Activated T-cell treated with anti-CD3 and anti-CD28 coated beads, Interleukin-2, amount 50 U/mL, for 48 hours (primary cell): Measurements from ENCODE around the gene NXPH1.

Experiments used
- DNase-seq, 2 experiments: peaks; one replicate each; pipeline ENCODE4 v3.0.0-alpha.2; 2020

Gene NXPH1

GRCh38 chr7:8509621-8510020, 76.2 kb downstream of the NXPH1 start:
- no peak for DNase-seq

DNA sequence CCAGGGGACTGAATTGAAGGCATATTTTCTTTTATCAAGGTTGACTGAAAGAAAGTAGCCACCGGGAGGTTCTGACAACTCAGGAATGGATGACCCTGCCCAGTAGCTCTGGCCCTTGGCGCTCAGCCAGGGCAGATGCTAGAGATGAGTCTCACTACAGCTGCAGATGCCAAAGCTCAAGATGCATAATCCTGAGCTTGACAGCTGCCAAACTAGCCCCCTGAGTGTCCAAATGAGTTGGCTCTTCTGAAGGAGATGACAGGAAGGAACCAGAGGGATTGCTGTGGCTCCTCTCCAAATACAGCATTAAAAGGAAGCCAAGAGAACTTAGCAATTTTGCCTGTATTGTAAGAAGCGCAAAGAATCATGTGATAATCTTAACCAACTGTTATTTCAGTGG, 78.4 kb downstream of the NXPH1 start:
- no peak for DNase-seq

DNA sequence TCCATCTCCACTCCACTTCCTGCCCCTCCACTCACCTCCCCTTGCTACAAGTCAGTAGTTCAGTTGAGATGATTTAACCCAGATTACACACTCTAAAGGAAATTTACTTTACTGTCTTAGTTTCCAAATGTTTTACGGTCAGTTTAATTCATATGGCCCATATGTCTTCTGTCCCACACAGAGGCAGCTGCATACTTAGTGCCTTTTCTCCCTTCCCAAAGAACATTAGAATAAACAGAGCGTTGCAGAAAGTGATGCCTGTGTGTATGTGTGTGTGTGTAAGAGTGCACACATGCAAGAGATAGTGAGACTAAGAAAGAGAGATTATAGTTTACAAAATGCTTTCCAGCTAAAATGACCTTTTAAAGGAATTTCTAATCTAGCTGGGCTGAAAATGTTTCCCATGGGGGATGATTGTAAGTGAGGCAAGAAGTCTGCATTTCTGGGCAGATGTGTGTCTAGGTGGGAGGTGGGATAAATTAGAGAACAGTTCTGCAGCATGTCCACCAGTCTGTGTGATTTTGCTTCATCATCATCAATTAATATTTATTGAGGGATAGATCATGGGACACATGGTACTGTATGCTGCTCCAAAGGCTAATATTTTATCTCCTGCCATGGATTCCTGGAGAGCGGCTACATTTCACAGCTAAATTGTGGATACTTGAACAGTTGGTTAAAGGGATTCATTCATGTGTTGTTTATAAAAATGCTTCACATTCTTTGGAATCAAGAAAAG, 81.5 kb downstream of the NXPH1 start:
- no peak for DNase-seq

- DNase-seq, result no peak
These were observed 82.3 kb downstream of the NXPH1 start for GRCh38 chr7:8515640-8516185.

DNA sequence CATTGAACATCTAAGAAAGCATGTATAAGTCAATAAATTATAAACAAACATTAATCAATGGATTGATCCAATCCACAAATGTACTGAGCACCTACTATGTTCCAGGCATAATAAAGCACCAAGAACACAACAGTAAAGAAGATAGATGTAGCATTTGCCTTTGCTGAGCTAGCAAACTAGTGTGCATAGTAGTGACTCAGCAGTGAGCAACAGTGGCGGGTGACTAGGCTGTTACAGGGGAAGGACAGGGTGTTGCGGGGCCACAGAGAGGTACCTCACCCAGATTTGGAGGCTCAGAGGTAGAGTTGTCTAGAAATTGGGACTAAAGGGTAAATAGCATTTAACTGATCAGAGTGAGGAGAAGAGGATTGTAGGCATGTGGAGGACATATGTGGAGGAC, 83.6 kb downstream of the NXPH1 start:
- no peak for DNase-seq

DNA sequence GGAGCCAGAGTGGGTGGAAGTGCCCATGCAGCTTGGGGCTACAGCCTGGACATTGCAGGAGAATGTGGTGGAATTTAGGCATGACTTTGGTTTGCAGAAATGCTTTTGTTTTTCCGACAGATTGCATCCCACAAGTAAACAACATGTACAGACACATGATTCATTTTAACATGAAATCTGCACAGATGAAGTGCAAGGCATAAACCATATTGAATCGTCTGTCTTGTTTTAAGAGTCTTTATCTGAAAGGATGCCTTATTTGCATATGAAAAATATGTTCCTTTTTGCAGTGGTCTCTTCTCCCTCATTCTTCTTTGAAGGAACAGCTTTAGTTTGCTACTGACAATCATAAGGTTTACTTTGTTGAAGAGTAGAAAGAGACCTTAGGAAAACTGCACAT, 94.9 kb downstream of the NXPH1 start:
- DNase-seq, result no peak

- no peak for DNase-seq
These were observed 98.6 kb downstream of the NXPH1 start for GRCh38 chr7:8531991-8532515.

DNA sequence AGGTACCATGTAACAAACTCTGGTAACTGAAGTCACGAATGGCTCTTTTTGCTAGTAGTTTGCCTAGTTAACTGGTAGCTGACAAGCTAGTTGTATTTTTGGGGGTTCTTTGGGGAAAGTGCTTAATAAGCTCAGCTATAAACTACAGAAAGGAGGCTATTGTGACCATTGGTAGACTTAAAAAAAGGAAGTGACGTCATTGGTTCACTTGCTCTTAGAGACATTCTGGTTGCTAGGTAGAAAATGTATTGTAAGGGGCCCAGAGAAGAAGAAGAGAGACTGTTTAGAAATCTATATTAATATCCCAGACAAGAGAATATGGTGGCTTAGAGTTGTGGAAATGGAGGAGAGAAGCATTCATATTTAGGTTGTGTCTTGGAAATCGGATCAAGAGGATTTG, 103.0 kb downstream of the NXPH1 start:
- no peak for DNase-seq

DNA sequence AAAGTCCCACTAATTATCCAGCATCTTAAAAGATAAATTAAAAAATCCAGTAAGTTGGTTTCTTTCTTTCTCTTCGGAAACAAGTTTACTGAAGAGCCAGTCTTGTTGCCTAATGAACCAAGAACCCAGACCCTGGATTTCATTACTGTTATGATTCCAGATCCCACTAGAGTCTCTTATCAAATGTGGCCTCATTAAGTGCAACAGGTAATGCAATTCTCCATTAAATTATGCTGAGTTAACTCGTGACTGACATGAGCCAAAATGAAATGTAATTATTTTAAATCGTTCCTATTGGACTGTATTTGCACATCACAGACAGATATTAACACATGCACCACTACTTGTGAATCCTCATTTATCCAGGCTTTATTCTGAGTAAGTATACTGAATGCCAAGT, 115.6 kb downstream of the NXPH1 start:
- DNase-seq, result no peak

DNA sequence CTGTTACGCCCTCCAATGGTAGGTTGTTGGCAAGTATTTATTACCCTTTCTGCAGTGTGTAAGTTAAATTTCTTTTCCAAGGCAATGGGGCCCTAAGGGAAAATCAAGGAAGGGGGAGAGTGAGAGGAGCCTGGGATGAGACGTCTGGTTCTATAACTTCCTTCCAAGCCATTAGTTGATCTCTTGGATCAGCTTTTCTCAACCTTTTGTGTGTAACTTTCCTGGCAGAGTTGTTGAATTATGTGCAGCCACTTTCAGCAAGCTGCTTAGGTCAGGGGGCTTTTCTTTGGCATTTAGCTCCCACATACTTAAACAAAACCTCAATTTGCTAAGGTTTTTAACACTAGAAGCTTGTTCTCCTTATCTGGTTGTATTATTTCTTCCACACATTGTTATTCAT, 127.1 kb downstream of the NXPH1 start:
- no peak for DNase-seq

DNA sequence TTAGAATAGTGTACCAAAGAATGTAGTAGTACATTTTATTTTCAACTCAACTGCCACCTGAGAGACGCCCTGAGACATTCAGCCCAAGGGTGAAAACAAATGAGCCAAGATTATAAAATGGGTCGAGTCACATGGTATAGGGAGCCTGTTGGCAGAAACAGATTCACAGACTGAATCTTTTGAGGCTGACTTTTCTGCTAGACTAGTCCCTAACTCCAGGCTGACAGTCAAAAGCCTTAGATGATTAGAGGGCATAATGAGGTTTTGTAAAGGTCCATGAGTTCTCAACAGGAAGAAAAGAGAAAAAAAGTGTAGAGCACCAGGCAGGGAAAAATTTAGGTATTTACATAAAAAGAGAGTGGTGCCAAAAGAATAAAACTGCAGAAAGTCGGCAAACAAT, 128.0 kb downstream of the NXPH1 start:
- DNase-seq, result no peak

DNA sequence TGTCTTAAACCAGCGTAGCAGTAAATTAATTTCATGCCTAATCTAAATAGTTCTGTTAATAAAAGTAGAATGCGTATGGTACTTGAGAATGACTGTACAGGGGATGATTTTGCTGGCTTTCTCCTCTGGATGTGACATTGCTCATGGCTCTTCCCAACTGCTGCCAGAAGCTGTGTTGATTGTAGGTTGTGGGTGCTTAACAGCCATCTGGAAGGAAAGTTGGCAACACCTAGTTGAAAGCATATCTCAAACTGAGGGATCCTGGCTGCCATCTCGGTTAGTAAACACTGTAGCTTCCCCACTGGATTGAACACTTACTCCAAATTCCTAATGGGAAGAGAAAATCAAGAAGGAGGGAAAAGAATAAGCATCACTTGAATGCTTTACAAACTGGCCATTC, 130.9 kb downstream of the NXPH1 start:
- no peak for DNase-seq

DNA sequence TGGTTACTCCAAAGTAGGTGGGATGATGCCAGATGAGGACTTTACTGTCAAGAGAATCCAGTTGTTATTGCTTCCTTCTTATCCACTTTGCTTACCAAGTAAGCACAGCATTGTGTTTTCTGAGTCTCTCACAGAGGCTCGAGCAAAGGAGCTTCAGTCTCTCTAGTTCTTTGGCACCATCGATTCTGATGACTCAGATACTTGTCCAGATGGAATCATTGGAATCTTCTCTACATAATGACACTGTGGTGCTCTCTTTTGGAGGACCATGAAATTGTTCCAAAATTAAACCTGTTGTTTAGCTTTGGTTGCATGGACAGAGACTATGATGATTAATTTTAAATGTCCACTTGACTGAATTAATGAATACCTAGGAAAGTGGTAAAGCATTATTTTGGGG, 132.6 kb downstream of the NXPH1 start:
- DNase-seq, result no peak

DNA sequence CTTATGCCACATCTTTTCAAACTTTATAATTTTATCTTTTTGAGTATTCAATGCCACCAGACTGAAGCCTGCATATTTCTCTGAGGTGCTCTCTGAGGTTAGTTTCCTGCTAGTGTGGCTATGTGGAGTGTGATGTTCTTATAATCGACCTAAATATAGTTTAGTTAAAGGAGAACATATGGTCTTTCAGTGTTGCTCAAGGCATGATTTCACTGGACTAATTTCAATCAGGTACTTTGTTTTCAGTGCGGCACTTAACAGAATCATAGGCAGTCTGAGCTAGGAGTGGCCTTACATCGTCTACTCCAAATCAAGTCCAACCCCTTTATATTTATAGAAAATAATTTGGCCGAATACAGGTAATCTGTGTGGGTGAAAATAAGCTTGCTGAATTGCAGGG, 134.2 kb downstream of the NXPH1 start:
- DNase-seq, result no peak

GRCh38 chr7:8579661-8580194, 146.3 kb downstream of the NXPH1 start:
- no peak for DNase-seq

DNA sequence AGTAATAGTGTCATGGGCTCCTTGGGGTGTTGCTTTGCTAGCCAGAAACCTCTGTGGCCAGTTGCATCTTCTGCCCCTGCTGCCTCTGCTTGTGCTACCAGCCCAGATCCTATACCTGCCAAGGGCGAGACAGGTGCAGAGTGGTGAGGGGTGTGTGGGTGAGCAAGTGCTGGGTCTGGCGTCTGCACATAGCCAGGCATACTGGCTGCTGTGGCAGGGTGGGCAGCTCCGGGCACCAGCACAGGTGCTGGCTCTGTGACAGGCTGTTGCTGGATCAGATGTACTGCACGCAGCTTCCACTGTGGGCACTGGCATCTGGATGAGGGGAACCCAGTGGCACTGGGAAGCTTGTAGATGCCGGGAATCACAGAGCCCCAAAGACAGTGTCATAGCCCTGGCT, 148.4 kb downstream of the NXPH1 start:
- no peak for DNase-seq

DNA sequence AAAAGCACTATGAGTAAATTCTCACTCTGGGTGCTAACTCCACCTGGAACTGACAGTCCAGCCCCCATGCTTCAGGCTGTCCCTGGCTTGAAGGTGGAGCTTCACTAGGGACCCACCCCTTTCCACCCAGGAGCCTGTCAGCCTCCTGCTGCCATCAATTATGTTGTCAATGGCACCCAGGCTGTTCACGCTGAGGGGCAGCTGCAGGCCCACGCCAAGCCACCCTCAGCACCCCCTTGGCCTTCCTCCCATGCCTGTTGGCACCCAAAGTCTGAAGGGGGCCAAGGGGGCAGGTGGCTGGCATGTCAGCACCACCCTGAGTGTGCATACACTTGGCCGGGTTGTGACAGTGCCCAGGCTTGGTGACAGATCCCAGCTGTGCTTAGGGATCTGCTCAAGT, 149.3 kb downstream of the NXPH1 start:
- no peak for DNase-seq

- no peak for DNase-seq
These were observed 152.2 kb downstream of the NXPH1 start for GRCh38 chr7:8585591-8585990.

GRCh38 chr7:8590225-8590624, 156.8 kb downstream of the NXPH1 start:
- no peak for DNase-seq

DNA sequence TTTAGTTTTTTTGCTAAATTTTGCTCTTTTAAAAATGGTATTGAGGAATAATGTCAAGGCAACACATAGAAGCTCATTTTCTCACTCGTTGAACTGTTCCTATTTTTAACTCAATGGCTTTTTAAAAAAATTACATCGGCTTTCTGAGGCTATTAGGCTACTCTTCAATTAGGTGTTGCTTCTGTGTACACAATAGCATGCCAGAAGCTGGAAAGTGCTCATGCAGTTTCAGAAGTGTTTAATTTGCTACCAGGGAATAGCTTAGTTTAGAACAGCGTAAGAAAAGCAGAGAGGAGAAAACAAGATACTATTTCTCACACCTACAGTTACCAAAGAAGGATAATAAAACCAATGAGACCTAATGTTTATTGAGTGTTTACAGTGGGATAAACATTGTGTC, 157.4 kb downstream of the NXPH1 start:
- no peak for DNase-seq

DNA sequence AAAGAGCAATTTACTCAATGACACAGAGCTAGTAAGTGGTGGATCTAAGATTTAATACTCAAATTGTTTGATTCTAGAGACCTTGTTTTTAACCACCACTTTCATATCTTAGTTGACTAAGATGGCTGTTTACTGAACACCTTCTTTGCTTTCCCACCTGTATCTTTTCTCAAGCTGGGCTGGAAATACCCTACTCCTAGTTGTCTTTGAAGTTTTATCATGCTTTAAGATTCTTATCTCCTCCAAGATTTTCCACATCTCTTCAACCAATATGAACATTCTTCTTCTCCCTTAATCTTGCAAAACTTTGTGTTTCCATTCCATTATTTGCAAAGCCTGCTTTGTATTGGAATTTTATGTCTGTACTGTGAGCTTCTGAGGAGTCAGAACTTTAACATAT, 157.9 kb downstream of the NXPH1 start:
- no peak for DNase-seq

DNA sequence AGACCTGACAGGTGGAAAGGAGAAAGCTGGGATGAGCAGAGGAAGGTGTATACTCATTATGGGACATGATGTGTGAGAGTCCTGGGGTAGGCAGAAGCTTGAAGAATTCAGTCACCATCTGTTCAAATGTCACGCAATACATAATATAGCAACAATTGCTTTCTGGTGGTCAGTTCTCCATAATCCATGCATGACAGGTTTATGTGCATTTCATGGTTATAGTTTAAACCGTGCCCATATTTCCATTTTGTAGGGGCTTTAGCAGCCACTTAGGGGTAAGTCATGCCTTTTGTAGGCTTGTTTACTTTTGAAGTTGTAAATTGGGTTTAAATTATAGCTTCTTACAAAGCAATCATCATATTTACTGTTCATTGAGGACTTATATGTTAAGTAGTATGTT, 158.8 kb downstream of the NXPH1 start:
- DNase-seq, result no peak

GRCh38 chr7:8594115-8594514, 160.7 kb downstream of the NXPH1 start:
- no peak for DNase-seq

- no peak for DNase-seq
These were observed 164.2 kb downstream of the NXPH1 start for GRCh38 chr7:8597565-8597964.

DNA sequence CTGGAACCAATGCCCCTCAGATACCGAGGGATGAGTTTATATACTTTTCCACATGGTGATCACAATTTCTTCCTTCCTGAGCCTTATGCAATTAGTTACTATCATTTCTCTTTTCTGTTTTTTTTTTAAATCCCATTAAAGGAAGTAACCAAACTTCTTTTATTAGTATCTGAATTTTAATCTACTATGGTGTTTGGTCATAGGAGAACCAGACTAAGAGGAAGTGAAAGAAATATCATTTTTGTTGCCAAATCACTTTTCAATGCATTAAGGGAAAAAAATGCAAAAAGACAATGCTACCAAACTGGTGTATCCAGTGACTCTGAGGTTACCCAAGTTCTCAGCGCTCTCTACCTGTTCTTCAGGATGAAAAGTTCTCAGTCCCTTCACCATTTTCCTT, 167.7 kb downstream of the NXPH1 start:
- DNase-seq, result no peak
